MG63 (cell line): Measurements from ENCODE around the gene TMEM191B. TPM values are rescaled to one million over a fixed set of nuclear protein-coding genes. Genes with fewer than 3 reads are reported as not detected.
"Not testable (repeated sequence)": the region's sequence is repeated elsewhere in the genome, so short reads cannot be mapped to it uniquely, and the experiment has no call there.

Experiments used
- DNase-seq: peaks from one replicate; pipeline ENCODE4 v3.0.0-alpha.2; 2020
- H3K27me3 ChIP-seq: fragments of 250-450 bp; sonication (Bioruptor Pico); 2 replicates; pipeline ENCODE4 v1.5.1; 2020; ENCODE audit warnings: mild to moderate bottlenecking, moderate library complexity
- H3K36me3 ChIP-seq: fragments of 250-450 bp; sonication (Bioruptor Pico); 2 replicates; pipeline ENCODE4 v1.5.1; 2020; ENCODE audit warnings: mild to moderate bottlenecking, moderate library complexity
- H3K4me3 ChIP-seq: fragments of 250-450 bp; sonication (Bioruptor Pico); 2 replicates; pipeline ENCODE4 v1.5.1; 2020; ENCODE audit warnings: mild to moderate bottlenecking, moderate library complexity
- H3K9me3 ChIP-seq: fragments of 250-450 bp; sonication (Bioruptor Pico); 2 replicates; pipeline ENCODE4 v1.5.1; 2020; ENCODE audit warnings: mild to moderate bottlenecking, moderate library complexity
- total RNA-seq: library from RNA; depleted of rRNA; stranded (reverse); fragments of >200 nt; shearing (Covaris generic); gene quantifications from 2 replicates; pipeline ENCODE4 v1.2.3, GENCODE V29; 2014; ENCODE audit warnings: low replicate concordance; rRNA removed

The TMEM191B gene
- not detected in 2 replicates for total RNA-seq

- peak within 1 kb of the TSS; percentile 49 for H3K4me3 ChIP-seq
- not testable (repeated sequence) for DNase-seq, H3K36me3 ChIP-seq, H3K9me3 ChIP-seq, H3K27me3 ChIP-seq
These were observed at the start of gene TMEM191B for GRCh38 chr22:18527752-18528596. TSS of gene TMEM191B (plus strand) at chr22:18527802. CDS start at chr22:18527981, 179 bp downstream.

GRCh38 chr22:18496227-18496626 lies 31.4 kb upstream of the TMEM191B start:
- not testable (repeated sequence) for H3K4me3 ChIP-seq, H3K36me3 ChIP-seq, DNase-seq, H3K9me3 ChIP-seq, H3K27me3 ChIP-seq

GRCh38 chr22:18511327-18511726 lies 16.3 kb upstream of the TMEM191B start:
- not testable (repeated sequence) for DNase-seq, H3K4me3 ChIP-seq, H3K9me3 ChIP-seq, H3K36me3 ChIP-seq, H3K27me3 ChIP-seq

GRCh38 chr22:18512378-18512777 lies 15.2 kb upstream of the TMEM191B start:
- not testable (repeated sequence) for H3K4me3 ChIP-seq, H3K36me3 ChIP-seq, H3K27me3 ChIP-seq, H3K9me3 ChIP-seq, DNase-seq

- H3K36me3 ChIP-seq, H3K9me3 ChIP-seq, DNase-seq, H3K27me3 ChIP-seq, H3K4me3 ChIP-seq: not testable (repeated sequence)
These were observed 14.1 kb upstream of the TMEM191B start for GRCh38 chr22:18513454-18513853.

GRCh38 chr22:18518061-18518460 lies 9.5 kb upstream of the TMEM191B start, which contains the start of gene GGTLC3:
TSS of gene GGTLC3 (minus strand) at chr22:18518161. CDS start at chr22:18517897, 264 bp downstream.
- not testable (repeated sequence) for H3K4me3 ChIP-seq, H3K9me3 ChIP-seq, H3K36me3 ChIP-seq, H3K27me3 ChIP-seq, DNase-seq

- not testable (repeated sequence) for DNase-seq, H3K4me3 ChIP-seq, H3K27me3 ChIP-seq, H3K36me3 ChIP-seq, H3K9me3 ChIP-seq
These were observed 4.8 kb upstream of the TMEM191B start for GRCh38 chr22:18522762-18523161.

GRCh38 chr22:18523328-18523727 lies 4.3 kb upstream of the TMEM191B start:
- DNase-seq, H3K4me3 ChIP-seq, H3K27me3 ChIP-seq, H3K9me3 ChIP-seq, H3K36me3 ChIP-seq: not testable (repeated sequence)

- peak overlapping the region; percentile 49 for H3K4me3 ChIP-seq
- not testable (repeated sequence) for H3K36me3 ChIP-seq, H3K9me3 ChIP-seq, H3K27me3 ChIP-seq
- peak; percentile 85 for DNase-seq
These were observed 1.2 kb downstream of the TMEM191B start for GRCh38 chr22:18528597-18529415.

- H3K36me3 ChIP-seq, H3K4me3 ChIP-seq, H3K9me3 ChIP-seq, H3K27me3 ChIP-seq, DNase-seq: not testable (repeated sequence)
These were observed 2.0 kb downstream of the TMEM191B start for GRCh38 chr22:18529416-18530145.

- DNase-seq, H3K9me3 ChIP-seq, H3K36me3 ChIP-seq, H3K27me3 ChIP-seq, H3K4me3 ChIP-seq: not testable (repeated sequence)
These were observed 6.0 kb downstream of the TMEM191B start for GRCh38 chr22:18533633-18534032.

GRCh38 chr22:18534315-18534714 lies 6.7 kb downstream of the TMEM191B start:
- not testable (repeated sequence) for DNase-seq, H3K9me3 ChIP-seq, H3K27me3 ChIP-seq, H3K4me3 ChIP-seq, H3K36me3 ChIP-seq

GRCh38 chr22:18539994-18540393 lies 12.4 kb downstream of the TMEM191B start:
- H3K9me3 ChIP-seq, DNase-seq, H3K4me3 ChIP-seq, H3K36me3 ChIP-seq, H3K27me3 ChIP-seq: not testable (repeated sequence)

- H3K9me3 ChIP-seq, H3K4me3 ChIP-seq, H3K36me3 ChIP-seq, H3K27me3 ChIP-seq, DNase-seq: not testable (repeated sequence)
These were observed 15.8 kb downstream of the TMEM191B start for GRCh38 chr22:18543400-18543799.

- H3K36me3 ChIP-seq, H3K9me3 ChIP-seq, H3K4me3 ChIP-seq, DNase-seq, H3K27me3 ChIP-seq: not testable (repeated sequence)
These were observed 17.0 kb downstream of the TMEM191B start for GRCh38 chr22:18544615-18545014.

- DNase-seq, H3K4me3 ChIP-seq, H3K36me3 ChIP-seq: not testable (repeated sequence)
These were observed 22.0 kb downstream of the TMEM191B start for GRCh38 chr22:18549458-18550179.

More at GRCh38 chr22:18549458-18550179, 22.0 kb downstream of the TMEM191B start:
- not testable (repeated sequence) for H3K27me3 ChIP-seq, H3K9me3 ChIP-seq
